Endothelial cell of umbilical vein (primary cell): ENCODE results near the gene SYNE1. TPM values are rescaled to one million over a fixed set of nuclear protein-coding genes. Genes with fewer than 3 reads are reported as not detected.

Experiments
- BruUV-seq: library from RNA; stranded (reverse); fragments of 400-500 nt; replicated peaks from 2 replicates; lab custom pipeline; 2021; lab: Mats Ljungman, UMichigan
- CTCF ChIA-PET: fragments of 300-600, 350-600 bp; sonication (Branson Sonifier 250); formaldehyde crosslinking; loops from one replicate; lab custom pipeline; 2021; ENCODE audit warnings: antibody characterized with exemption, inconsistent platforms; lab: Charles Lee
- POLR2A ChIA-PET: fragments of 300-600, 350-600 bp; sonication (Branson Sonifier 250); formaldehyde crosslinking; loops from one replicate; lab custom pipeline; 2021; ENCODE audit warnings: antibody characterized with exemption, inconsistent platforms; lab: Charles Lee
- DNase-seq: peaks from one replicate; pipeline ENCODE4 v3.0.0-alpha.2; 2011; ENCODE audit warnings: low read depth, low spot score
- FAIRE-seq: peaks from 2 replicates; lab custom pipeline; 2011; peaks lifted over from hg19 to GRCh38; lab: Jason Lieb, UNC
- H2AFZ ChIP-seq: 2 replicates; pipeline ENCODE4 v1.6.0; 2012; ENCODE audit warnings: low read depth, low read length, control low read depth, inconsistent platforms
- H3K27ac ChIP-seq: 2 replicates; pipeline ENCODE4 v1.5.1; 2011; ENCODE audit warnings: low read depth, mild to moderate bottlenecking, control low read depth, low read length, moderate library complexity; ENCODE audit not compliant: insufficient read depth
- H3K27me3 ChIP-seq, 2 experiments: 2 replicates each; pipeline versions ENCODE4 v1.6.0 to v1.6.1; 2011; ENCODE audit warnings: low read length in 2 of 2, mixed read lengths in 1 of 2; ENCODE audit not compliant: control insufficient read depth in 2 of 2, insufficient read depth in 2 of 2
- H3K36me3 ChIP-seq, 2 experiments: 2 replicates in 1 of 2; 3 replicates in 1 of 2; pipeline ENCODE4 v1.5.1; 2011; ENCODE audit warnings: low read length in 2 of 2, mild to moderate bottlenecking in 1 of 2, moderate library complexity in 1 of 2; ENCODE audit not compliant: control insufficient read depth in 2 of 2, insufficient read depth in 2 of 2; ENCODE audit errors: extremely low read depth in 1 of 2
- H3K4me1 ChIP-seq: 3 replicates; pipeline ENCODE4 v1.5.1; 2011; ENCODE audit warnings: mild to moderate bottlenecking, low read length; ENCODE audit not compliant: control insufficient read depth, insufficient read depth; ENCODE audit errors: extremely low read depth
- H3K4me2 ChIP-seq: 2 replicates; pipeline ENCODE4 v1.6.1; 2011; ENCODE audit warnings: low read length, control low read depth, mixed read lengths; ENCODE audit not compliant: insufficient read depth
- H3K4me3 ChIP-seq, 3 experiments: fragments of 200-600 bp in 1 of 3; sonication (generic), shearing (Covaris generic) in 1 of 3; replicated peaks in 1 of 3; 2 replicates each; pipeline ENCODE4 v1.5.1; 2011 to 2016; ENCODE audit warnings: control low read depth in 3 of 3, low read length in 3 of 3, mild to moderate bottlenecking in 2 of 3, inconsistent platforms in 1 of 3, low read depth in 1 of 3, moderate library complexity in 1 of 3; ENCODE audit not compliant: insufficient read depth in 1 of 3
- H3K79me2 ChIP-seq: 2 replicates; pipeline ENCODE4 v1.6.0; 2012; ENCODE audit warnings: low read length, inconsistent platforms; ENCODE audit not compliant: control insufficient read depth, insufficient read depth
- H3K9ac ChIP-seq: replicated peaks from 2 replicates; pipeline ENCODE3; 2011; ENCODE audit warnings: low read length, control low read depth; ENCODE audit not compliant: insufficient read depth; ENCODE audit errors: extremely low read depth
- H3K9me1 ChIP-seq: replicated peaks from 3 replicates; pipeline ENCODE4 v1.6.0; 2011; ENCODE audit warnings: mild to moderate bottlenecking, low read length; ENCODE audit not compliant: control insufficient read depth, insufficient read depth; ENCODE audit errors: extremely low read depth
- H3K9me3 ChIP-seq: replicated peaks from 2 replicates; pipeline ENCODE4 v1.5.1; 2012; ENCODE audit warnings: low read length, inconsistent platforms; ENCODE audit not compliant: control insufficient read depth, insufficient read depth
- H4K20me1 ChIP-seq: replicated peaks from 2 replicates; pipeline ENCODE3; 2011; ENCODE audit warnings: mild to moderate bottlenecking, low read length; ENCODE audit not compliant: control insufficient read depth, insufficient read depth; ENCODE audit errors: extremely low read depth
- EZH2 ChIP-seq: IDR thresholded peaks from 2 replicates; pipeline ENCODE4 v1.6.1; 2012; ENCODE audit warnings: borderline replicate concordance, low read depth, mild to moderate bottlenecking, moderate library complexity, low read length, inconsistent platforms; ENCODE audit not compliant: severe bottlenecking
- FOS ChIP-seq: IDR thresholded peaks from 2 replicates; pipeline ENCODE4 v1.6.1; 2011; ENCODE audit warnings: mild to moderate bottlenecking, low read length, moderate library complexity, borderline replicate concordance; ENCODE audit not compliant: insufficient read depth
- GATA2 ChIP-seq: IDR thresholded peaks from 2 replicates; pipeline ENCODE4 v1.7.0; 2011; ENCODE audit warnings: low read depth, mild to moderate bottlenecking, moderate library complexity, mixed read lengths, low read length; ENCODE audit not compliant: insufficient read length, insufficient read depth
- JUN ChIP-seq: IDR thresholded peaks from 2 replicates; pipeline ENCODE4 v1.6.1; 2011; ENCODE audit warnings: borderline replicate concordance, low read depth; ENCODE audit not compliant: insufficient read length, insufficient read depth
- MAX ChIP-seq: IDR thresholded peaks from 2 replicates; pipeline ENCODE4 v1.6.1; 2011; ENCODE audit not compliant: insufficient read depth, insufficient read length
- MYC ChIP-seq: IDR thresholded peaks from one replicate; pipeline ENCODE4 v1.6.1; 2011; ENCODE audit warnings: mild to moderate bottlenecking, low read depth, low read length
- POLR2A ChIP-seq: IDR thresholded peaks from 2 replicates; pipeline ENCODE4 v1.6.1; 2012; ENCODE audit warnings: low read depth, mild to moderate bottlenecking, control low read depth, low read length
- POLR2AphosphoS5 ChIP-seq: IDR thresholded peaks from 2 replicates; pipeline ENCODE4 v1.6.1; 2012; ENCODE audit warnings: low read depth, mild to moderate bottlenecking, control low read depth, low read length, moderate library complexity; ENCODE audit not compliant: insufficient read depth
- dilution Hi-C: fragments of 300-500 bp; cut with MboI; formaldehyde crosslinking; loops from one replicate; pipeline ENCODE4 v1.15.0; 2019; ENCODE audit warnings: low sequenced_read_pairs; ENCODE audit not compliant: extremely low pct_ligation_motif_present
- intact Hi-C: fragments of 100-400 bp; cut with micrococcal nuclease; formaldehyde crosslinking; loops from one replicate; pipeline ENCODE4 v1.10.0; 2022
- polyA plus RNA-seq, 4 experiments: library from polyadenylated mRNA; depleted of rRNA in 3 of 4; stranded (reverse) in 3 of 4; unstranded in 1 of 4; fragments of >200 nt; gene quantifications; 2 replicates each; pipeline versions ENCODE4 v1.2.1 to v1.2.3, GENCODE V29; 2011 to 2012; ENCODE audit warnings: missing spikeins in 1 of 4
- total RNA-seq: library from RNA; stranded (reverse); gene quantifications from 2 replicates; pipeline ENCODE4 v1.2.3, GENCODE V29; 2021
- TF ChIP-seq, protein P1 (sequence below), 2 donors: IDR thresholded peaks; 1 replicate in 1 of 2; 2 replicates in 1 of 2; pipeline ENCODE4 v1.5.1; 2011; ENCODE audit warnings: low read length in 2 of 2, mild to moderate bottlenecking in 2 of 2, moderate library complexity in 2 of 2, control low read depth in 1 of 2, inconsistent platforms in 1 of 2, low read depth in 1 of 2; ENCODE audit not compliant: insufficient read depth in 1 of 2; ENCODE audit errors: extremely low read depth in 1 of 2

The SYNE1 gene
- total and polyA plus RNA-seq, 2 donors (not counting 3 experiments of a cell fraction or from before 2014, with no cell fraction given): 26.5 to 52.3 TPM

- POLR2A ChIA-PET: no interaction called here
- no peaks in the 10 kb centered on the region for H4K20me1 ChIP-seq
- H3K27ac ChIP-seq: no peak overlapping the region
- H3K4me1 ChIP-seq: no peaks in the 10 kb centered on the region
- H3K9me3 ChIP-seq: no peaks in the 10 kb centered on the region
- H3K79me2 ChIP-seq: no peaks in the 10 kb centered on the region
- no peak overlapping the region for H3K4me3 ChIP-seq
- H3K9ac ChIP-seq: no peak overlapping the region
- TF ChIP-seq JUN (no peak), POLR2AphosphoS5 (no peak), MYC (no peak), FOS (no peak), EZH2 (no peak), POLR2A (no peak), GATA2 (no peak), MAX (no peak)
- TF ChIP-seq, protein P1, sequence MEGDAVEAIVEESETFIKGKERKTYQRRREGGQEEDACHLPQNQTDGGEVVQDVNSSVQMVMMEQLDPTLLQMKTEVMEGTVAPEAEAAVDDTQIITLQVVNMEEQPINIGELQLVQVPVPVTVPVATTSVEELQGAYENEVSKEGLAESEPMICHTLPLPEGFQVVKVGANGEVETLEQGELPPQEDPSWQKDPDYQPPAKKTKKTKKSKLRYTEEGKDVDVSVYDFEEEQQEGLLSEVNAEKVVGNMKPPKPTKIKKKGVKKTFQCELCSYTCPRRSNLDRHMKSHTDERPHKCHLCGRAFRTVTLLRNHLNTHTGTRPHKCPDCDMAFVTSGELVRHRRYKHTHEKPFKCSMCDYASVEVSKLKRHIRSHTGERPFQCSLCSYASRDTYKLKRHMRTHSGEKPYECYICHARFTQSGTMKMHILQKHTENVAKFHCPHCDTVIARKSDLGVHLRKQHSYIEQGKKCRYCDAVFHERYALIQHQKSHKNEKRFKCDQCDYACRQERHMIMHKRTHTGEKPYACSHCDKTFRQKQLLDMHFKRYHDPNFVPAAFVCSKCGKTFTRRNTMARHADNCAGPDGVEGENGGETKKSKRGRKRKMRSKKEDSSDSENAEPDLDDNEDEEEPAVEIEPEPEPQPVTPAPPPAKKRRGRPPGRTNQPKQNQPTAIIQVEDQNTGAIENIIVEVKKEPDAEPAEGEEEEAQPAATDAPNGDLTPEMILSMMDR (IDR thresholded peaks at IDR 0.05; ENCODE audit: extremely low read depth in 1 of 2, insufficient read depth in 1 of 2, low read depth in 1 of 2, low read length in 2 of 2): no peak
- no peak for DNase-seq
- no peaks in the 10 kb centered on the region for H3K36me3 ChIP-seq
- CTCF ChIA-PET: no interaction called here
- no peak overlapping the region for H2AFZ ChIP-seq
- FAIRE-seq: no peak
- intact Hi-C loops (no loop called here), dilution Hi-C loops (no loop called here)
- H3K9me1 ChIP-seq: no peaks in the 10 kb centered on the region
- BruUV-seq: no TSS peak
- no peaks in the 10 kb centered on the region for H3K27me3 ChIP-seq
- no peak overlapping the region for H3K4me2 ChIP-seq
These were observed 449.2 kb downstream of the SYNE1 start for GRCh38 chr6:152188011-152188410.
